ENCODE results near the gene CCDC120.

Gene CCDC120

GRCh38 chrX:49108641-49109040 lies 49.8 kb downstream of the CCDC120 start:
- Histone ChIP-seq H3K36me3 (ENCODE audit: control insufficient read depth, low read depth, low read length) (peaks cover 10% of the 10 kb centered on the region), H3K27me3 (ENCODE audit: control insufficient read depth, insufficient read depth, low read length) (no peaks in the 10 kb centered on the region), H3K4me1 (ENCODE audit: control insufficient read depth, low read depth, low read length) (no peaks in the 10 kb centered on the region), H3K4me3 (ENCODE audit: low read length) (no peak overlapping the region), H3K27ac (ENCODE audit: low read length) (no peak overlapping the region), H3K9me3 (ENCODE audit: control insufficient read depth, low read depth, low read length) (peaks cover 11% of the 10 kb centered on the region), H3K9ac (ENCODE audit: low read length) (no peak overlapping the region)

GRCh38 chrX:49110417-49110816 lies 51.6 kb downstream of the CCDC120 start:
- H3K9me3 ChIP-seq (ENCODE audit: control insufficient read depth, low read depth, low read length): peaks cover 11% of the 10 kb centered on the region
- no peaks in the 10 kb centered on the region for H3K27me3 ChIP-seq (ENCODE audit: control insufficient read depth, insufficient read depth, low read length)
- no peak overlapping the region for H3K4me3 ChIP-seq (ENCODE audit: low read length)
- no peak overlapping the region for H3K9ac ChIP-seq (ENCODE audit: low read length)
- peaks cover 14% of the 10 kb centered on the region for H3K36me3 ChIP-seq (ENCODE audit: control insufficient read depth, low read depth, low read length)
- H3K27ac ChIP-seq (ENCODE audit: low read length): no peak overlapping the region
- no peaks in the 10 kb centered on the region for H3K4me1 ChIP-seq (ENCODE audit: control insufficient read depth, low read depth, low read length)

- H3K36me3 ChIP-seq (ENCODE audit: control insufficient read depth, low read depth, low read length): peaks cover 20% of the 10 kb centered on the region
Observed at GRCh38 chrX:49111791-49112190, 53.0 kb downstream of the CCDC120 start.

GRCh38 chrX:49116076-49116475 lies 57.3 kb downstream of the CCDC120 start:
- Histone ChIP-seq H3K9ac (ENCODE audit: low read length) (no peak overlapping the region), H3K27me3 (ENCODE audit: control insufficient read depth, insufficient read depth, low read length) (no peaks in the 10 kb centered on the region), H3K36me3 (ENCODE audit: control insufficient read depth, low read depth, low read length) (peaks cover 22% of the 10 kb centered on the region), H3K4me3 (ENCODE audit: low read length) (no peak overlapping the region), H3K9me3 (ENCODE audit: control insufficient read depth, low read depth, low read length) (peaks cover 3% of the 10 kb centered on the region), H3K4me1 (ENCODE audit: control insufficient read depth, low read depth, low read length) (no peaks in the 10 kb centered on the region), H3K27ac (ENCODE audit: low read length) (no peak overlapping the region)

More at GRCh38 chrX:49111791-49112190, 53.0 kb downstream of the CCDC120 start:
- Histone ChIP-seq H3K4me1 (ENCODE audit: control insufficient read depth, low read depth, low read length) (no peaks in the 10 kb centered on the region), H3K9ac (ENCODE audit: low read length) (no peak overlapping the region), H3K27ac (ENCODE audit: low read length) (no peak overlapping the region), H3K9me3 (ENCODE audit: control insufficient read depth, low read depth, low read length) (peaks cover 8% of the 10 kb centered on the region), H3K4me3 (ENCODE audit: low read length) (no peak overlapping the region), H3K27me3 (ENCODE audit: control insufficient read depth, insufficient read depth, low read length) (no peaks in the 10 kb centered on the region)

- no peaks in the 10 kb centered on the region for H3K27me3 ChIP-seq (ENCODE audit: control insufficient read depth, insufficient read depth, low read length)
- no peak overlapping the region for H3K27ac ChIP-seq (ENCODE audit: low read length)
- peaks cover 3% of the 10 kb centered on the region for H3K9me3 ChIP-seq (ENCODE audit: control insufficient read depth, low read depth, low read length)
- peaks cover 22% of the 10 kb centered on the region for H3K36me3 ChIP-seq (ENCODE audit: control insufficient read depth, low read depth, low read length)
- no peak overlapping the region for H3K4me3 ChIP-seq (ENCODE audit: low read length)
- no peaks in the 10 kb centered on the region for H3K4me1 ChIP-seq (ENCODE audit: control insufficient read depth, low read depth, low read length)
- H3K9ac ChIP-seq (ENCODE audit: low read length): no peak overlapping the region
Observed at GRCh38 chrX:49116716-49117115, 57.9 kb downstream of the CCDC120 start.

GRCh38 chrX:49117581-49117980 lies 58.8 kb downstream of the CCDC120 start:
- Histone ChIP-seq H3K36me3 (ENCODE audit: control insufficient read depth, low read depth, low read length) (peaks cover 18% of the 10 kb centered on the region), H3K9ac (ENCODE audit: low read length) (no peak overlapping the region), H3K4me3 (ENCODE audit: low read length) (no peak overlapping the region), H3K9me3 (ENCODE audit: control insufficient read depth, low read depth, low read length) (peaks cover 3% of the 10 kb centered on the region), H3K27me3 (ENCODE audit: control insufficient read depth, insufficient read depth, low read length) (no peaks in the 10 kb centered on the region), H3K27ac (ENCODE audit: low read length) (no peak overlapping the region), H3K4me1 (ENCODE audit: control insufficient read depth, low read depth, low read length) (no peaks in the 10 kb centered on the region)

Data from iPS-18a (cell line).